Mesodermal cell (in vitro differentiated cells): ENCODE measurements around the gene DPP8. TPM values are rescaled to one million over a fixed set of nuclear protein-coding genes. Genes with fewer than 3 reads are reported as not detected.
"Not testable (repeated sequence)": the region's sequence is repeated elsewhere in the genome, so short reads cannot be mapped to it uniquely, and the experiment has no call there.

Source experiments
- H3K27ac ChIP-seq: 2 replicates; pipeline ENCODE4 v1.7.0; 2013; ENCODE audit warnings: mild to moderate bottlenecking, low read depth, low read length, moderate library complexity; ENCODE audit not compliant: severe bottlenecking
- H3K36me3 ChIP-seq: 2 replicates; pipeline ENCODE4 v1.7.1; 2013; ENCODE audit warnings: mild to moderate bottlenecking, low read length, moderate library complexity; ENCODE audit not compliant: control insufficient read depth, insufficient read depth
- H3K4me1 ChIP-seq: one replicate; pipeline ENCODE4 v1.7.1; 2013; ENCODE audit warnings: mild to moderate bottlenecking, low read length; ENCODE audit not compliant: insufficient read depth, control insufficient read depth, poor library complexity, severe bottlenecking
- H3K4me3 ChIP-seq: 2 replicates; pipeline ENCODE4 v1.7.0; 2013; ENCODE audit warnings: low read length, control low read depth, mild to moderate bottlenecking; ENCODE audit not compliant: insufficient read depth, poor library complexity, severe bottlenecking; ENCODE audit errors: extremely low read depth
- H3K9me3 ChIP-seq: 2 replicates; pipeline ENCODE4 v1.7.1; 2013; ENCODE audit warnings: mild to moderate bottlenecking, low read length, moderate library complexity; ENCODE audit not compliant: control insufficient read depth
- WGBS, 2 experiments: methylation state at CpG; one replicate each; pipeline ENCODE4 v1.1.5; 2013; ENCODE audit warnings: missing lambda C conversion rate in 2 of 2; ENCODE audit not compliant: insufficient coverage in 2 of 2; 5-methylcytosine and 5-hydroxymethylcytosine counted together
- polyA plus RNA-seq, 2 experiments: library from polyadenylated mRNA; stranded (reverse); fragments of 50-300 nt; gene quantifications; one replicate each; pipeline ENCODE4 v1.2.3, GENCODE V29; 2013

DPP8 gene
- polyA plus RNA-seq (2013, experiment 1 of 2) = 25.8 TPM
- 25.2 TPM for polyA plus RNA-seq (2013, experiment 2 of 2)

GRCh38 chr15:65516997-65517865, at the start of gene DPP8:
DPP8 (minus strand) TSS chr15:65517689; CDS start chr15:65512553, 5,136 bp downstream.
- H3K9me3 ChIP-seq = no peaks in the 10 kb centered on the region
- H3K36me3 ChIP-seq = peaks cover 19% of the 10 kb centered on the region
- peak within 1 kb of the TSS; percentile 92 for H3K4me3 ChIP-seq
- WGBS, 2 experiments = 0% methylated on average over 48 to 69 of the region's 75 CpGs
- peaks cover 9% of the 10 kb centered on the region for H3K4me1 ChIP-seq
- peak within 1 kb of the TSS; percentile 96 for H3K27ac ChIP-seq

- peaks cover 96% of the 10 kb centered on the region for H3K36me3 ChIP-seq
- H3K4me1 ChIP-seq = no peaks in the 10 kb centered on the region
- WGBS, 2 experiments = 100% methylated on average over 3 to 4 of the region's 6 CpGs
- no peaks in the 10 kb centered on the region for H3K9me3 ChIP-seq
- no peak overlapping the region for H3K27ac ChIP-seq
- no peak overlapping the region for H3K4me3 ChIP-seq
Observed at GRCh38 chr15:65561934-65562333, 44.4 kb upstream of the DPP8 start.

- Histone ChIP-seq H3K36me3 (peaks cover 98% of the 10 kb centered on the region), H3K4me1 (no peaks in the 10 kb centered on the region)
Observed at GRCh38 chr15:65559941-65560340, 42.5 kb upstream of the DPP8 start.

GRCh38 chr15:65558997-65559760, 41.7 kb upstream of the DPP8 start:
- Histone ChIP-seq H3K27ac (no peak overlapping the region), H3K4me1 (no peaks in the 10 kb centered on the region), H3K9me3 (no peaks in the 10 kb centered on the region), H3K36me3 (peaks cover 98% of the 10 kb centered on the region), H3K4me3 (no peak overlapping the region)
- 100% methylated on average over 1 to 2 of the region's 6 CpGs for WGBS, 2 experiments

More at GRCh38 chr15:65559941-65560340, 42.5 kb upstream of the DPP8 start:
- no peak overlapping the region for H3K4me3 ChIP-seq
- H3K27ac ChIP-seq = no peak overlapping the region
- no peaks in the 10 kb centered on the region for H3K9me3 ChIP-seq

- WGBS, 2 experiments = 96 to 100% methylated on average over 4 to 5 of the region's 5 CpGs
- Histone ChIP-seq H3K4me3 (no peak overlapping the region), H3K36me3 (peaks cover 98% of the 10 kb centered on the region)
Observed at GRCh38 chr15:65558336-65558735, 40.8 kb upstream of the DPP8 start.

GRCh38 chr15:65556622-65557021, 39.1 kb upstream of the DPP8 start:
- Histone ChIP-seq H3K36me3 (peaks cover 90% of the 10 kb centered on the region), H3K9me3 (no peaks in the 10 kb centered on the region), H3K27ac (no peak overlapping the region), H3K4me3 (no peak overlapping the region), H3K4me1 (no peaks in the 10 kb centered on the region)
- WGBS, 2 experiments = 93 to 95% methylated on average over 4 of the region's 7 CpGs

More at GRCh38 chr15:65558336-65558735, 40.8 kb upstream of the DPP8 start:
- H3K4me1 ChIP-seq = no peaks in the 10 kb centered on the region
- no peak overlapping the region for H3K27ac ChIP-seq
- no peaks in the 10 kb centered on the region for H3K9me3 ChIP-seq

GRCh38 chr15:65553691-65554090, 36.2 kb upstream of the DPP8 start:
- Histone ChIP-seq H3K36me3 (peaks cover 64% of the 10 kb centered on the region), H3K4me1 (peaks cover 5% of the 10 kb centered on the region), H3K4me3 (no peak overlapping the region), H3K9me3 (no peaks in the 10 kb centered on the region), H3K27ac (no peak overlapping the region)
- 100% methylated on average over 2 of the region's 3 CpGs for WGBS, 2 experiments

- no CpG with 5 or more reads among the region's 6 CpGs for WGBS, 2 experiments
- peaks cover 55% of the 10 kb centered on the region for H3K36me3 ChIP-seq
- not testable (repeated sequence) for H3K4me3 ChIP-seq, H3K9me3 ChIP-seq, H3K27ac ChIP-seq, H3K4me1 ChIP-seq
Observed at GRCh38 chr15:65552851-65553250, 35.4 kb upstream of the DPP8 start.

- H3K4me3 ChIP-seq = no peak overlapping the region
- 83 to 89% methylated on average over 1 to 2 of the region's 2 CpGs for WGBS, 2 experiments
- peaks cover 39% of the 10 kb centered on the region for H3K36me3 ChIP-seq
Observed at GRCh38 chr15:65551183-65551582, 33.7 kb upstream of the DPP8 start.

GRCh38 chr15:65550681-65551098, 33.2 kb upstream of the DPP8 start:
- 67 to 68% methylated on average over 1 to 2 of the region's 3 CpGs for WGBS, 2 experiments
- H3K4me1 ChIP-seq = peaks cover 5% of the 10 kb centered on the region
- H3K4me3 ChIP-seq = no peak overlapping the region
- no peaks in the 10 kb centered on the region for H3K9me3 ChIP-seq
- peaks cover 34% of the 10 kb centered on the region for H3K36me3 ChIP-seq
- no peak overlapping the region for H3K27ac ChIP-seq

More at GRCh38 chr15:65551183-65551582, 33.7 kb upstream of the DPP8 start:
- Histone ChIP-seq H3K9me3 (no peaks in the 10 kb centered on the region), H3K4me1 (peaks cover 5% of the 10 kb centered on the region), H3K27ac (no peak overlapping the region)
